NCI-H460 (cell line): ENCODE measurements around the gene TRAF7. TPM values are rescaled to one million over a fixed set of nuclear protein-coding genes. Genes with fewer than 3 reads are reported as not detected.

Source experiments
- DNase-seq: peaks from one replicate; pipeline ENCODE4 v3.0.0-alpha.2; 2016; ENCODE audit warnings: low read depth; ENCODE audit errors: extremely low read depth
- small RNA-seq, 2 experiments: library from RNA; depleted of rRNA; stranded (forward); fragments of <200 nt; gene quantifications; one replicate each; pipeline ENCODE3, GENCODE V24; 2014
- total RNA-seq: library from RNA; depleted of rRNA; stranded (reverse); fragments of >200 nt; shearing (Covaris generic); gene quantifications from 2 replicates; pipeline ENCODE4 v1.2.3, GENCODE V29; 2014; rRNA removed

Gene TRAF7
- total RNA-seq, 1 experiment from 2014 or later, result 52.8 TPM

- DNase-seq, result no peak
Measured at GRCh38 chr16:2212362-2213324, 57.1 kb downstream of the TRAF7 start.

- DNase-seq, result no peak
Measured at GRCh38 chr16:2213817-2214718, 58.5 kb downstream of the TRAF7 start.

- no peak for DNase-seq
Measured at GRCh38 chr16:2214719-2214968, 59.1 kb downstream of the TRAF7 start, which contains the start of gene PGP. Gene PGP (minus strand): TSS chr16:2214840. CDS start chr16:2214777, 63 bp downstream.

GRCh38 chr16:2216330-2216729 lies 60.7 kb downstream of the TRAF7 start:
- no peak for DNase-seq

- DNase-seq, result peak; percentile 99
Measured at GRCh38 chr16:2223221-2223941, 67.8 kb downstream of the TRAF7 start, which contains the start of gene E4F1. Gene E4F1 (plus strand): TSS chr16:2223591. CDS start chr16:2223614, 23 bp downstream.

GRCh38 chr16:2223942-2224486 lies 68.4 kb downstream of the TRAF7 start:
- DNase-seq, result peak; percentile 30

GRCh38 chr16:2226245-2226793 lies 70.7 kb downstream of the TRAF7 start:
- DNase-seq, result no peak

GRCh38 chr16:2226918-2227317 lies 71.3 kb downstream of the TRAF7 start:
- DNase-seq, result no peak

Small RNAs within 50 kb of the gene (small RNA-seq; reads per million reads assigned to genes)
- gene MIR3180-5, result 0 reads per million in 2 experiments
- gene MIR4516, result 0 to 0.12 reads per million in 2 experiments
- gene RF00019, result 0 reads per million in 2 experiments
- gene SNORD60, result 0 reads per million in 2 experiments

Other genes starting within 250 kb of the TRAF7 start
- gene HS3ST6, start 237.4 kb upstream of the TRAF7 start, total RNA-seq, result 0.97 and 1.2 TPM in 2 replicates
- 5.8 and 7.4 TPM in 2 replicates for gene MSRB1, start 212.6 kb upstream of the TRAF7 start, total RNA-seq
- not detected in 2 replicates for gene RPL3L, start 201.1 kb upstream of the TRAF7 start, total RNA-seq
- 206 and 240 TPM in 2 replicates for gene NDUFB10, start 196.2 kb upstream of the TRAF7 start, total RNA-seq
- 5,880 and 6,554 TPM in 2 replicates for gene RPS2, start 191.0 kb upstream of the TRAF7 start, total RNA-seq
- not detected in 2 replicates for gene RNF151, start 188.9 kb upstream of the TRAF7 start, total RNA-seq
- 32.0 and 34.1 TPM in 2 replicates for gene TBL3, start 183.7 kb upstream of the TRAF7 start, total RNA-seq
- gene NOXO1, start 174.3 kb upstream of the TRAF7 start, total RNA-seq, result 0.84 TPM in 1 of 2 replicates, not detected in the other
- gene GFER, start 171.6 kb upstream of the TRAF7 start, total RNA-seq, result 26.1 and 30.8 TPM in 2 replicates
- 4.0 and 4.5 TPM in 2 replicates for gene SYNGR3, start 165.8 kb upstream of the TRAF7 start, total RNA-seq
- gene ZNF598, start 146.0 kb upstream of the TRAF7 start, total RNA-seq, result 35.1 and 37.1 TPM in 2 replicates
- 3.4 and 4.8 TPM in 2 replicates for gene NPW, start 136.0 kb upstream of the TRAF7 start, total RNA-seq
- gene NHERF2, start 128.9 kb upstream of the TRAF7 start, total RNA-seq, result 11.1 and 13.3 TPM in 2 replicates
- 18.0 and 20.2 TPM in 2 replicates for gene NTHL1, start 107.9 kb upstream of the TRAF7 start, total RNA-seq
- gene TSC2, start 107.8 kb upstream of the TRAF7 start, total RNA-seq, result 33.8 and 38.5 TPM in 2 replicates
- 98.8 and 119 TPM in 2 replicates for gene PKD1, start 19.9 kb upstream of the TRAF7 start, total RNA-seq
- gene RAB26, start 7.2 kb upstream of the TRAF7 start, total RNA-seq, result 0.66 and 1.2 TPM in 2 replicates
- gene CASKIN1, start 40.8 kb downstream of the TRAF7 start, total RNA-seq, result 0.50 and 1.5 TPM in 2 replicates
- gene MLST8, start 49.7 kb downstream of the TRAF7 start, total RNA-seq, result 58.5 and 58.7 TPM in 2 replicates
- 2.1 and 2.9 TPM in 2 replicates for gene BRICD5, start 55.1 kb downstream of the TRAF7 start, total RNA-seq
- 8.6 and 11.9 TPM in 2 replicates for gene PGP, start 59.1 kb downstream of the TRAF7 start, total RNA-seq
- gene E4F1, start 67.8 kb downstream of the TRAF7 start, total RNA-seq, result 18.6 and 21.7 TPM in 2 replicates
- gene DNASE1L2, start 80.7 kb downstream of the TRAF7 start, total RNA-seq, result 0.84 and 1.6 TPM in 2 replicates
- 87.3 and 107 TPM in 2 replicates for gene ECI1, start 95.8 kb downstream of the TRAF7 start, total RNA-seq
- 142 and 147 TPM in 2 replicates for gene RNPS1, start 112.3 kb downstream of the TRAF7 start, total RNA-seq
- gene ABCA3, start 184.9 kb downstream of the TRAF7 start, total RNA-seq, result 11.7 and 12.2 TPM in 2 replicates